Stimulated activated CD8-positive, alpha-beta memory T cell treated with anti-CD3 and anti-CD28 coated beads, Interleukin-2, amount 100 ng/mL, for 48 hours (primary cell): Measurements from ENCODE around the gene NCAPD2.

Experiments used
- DNase-seq, 2 donors: peaks; one replicate each; pipeline ENCODE4 v3.0.0-alpha.2; 2020; ENCODE audit warnings: low read depth in 2 of 2

The NCAPD2 gene

GRCh38 chr12:6493497-6494257, at the start of gene NCAPD2:
NCAPD2 (plus strand) TSS chr12:6494102; CDS start chr12:6495099, 997 bp downstream.
- peak; percentile 88 to 93 for DNase-seq

DNA sequence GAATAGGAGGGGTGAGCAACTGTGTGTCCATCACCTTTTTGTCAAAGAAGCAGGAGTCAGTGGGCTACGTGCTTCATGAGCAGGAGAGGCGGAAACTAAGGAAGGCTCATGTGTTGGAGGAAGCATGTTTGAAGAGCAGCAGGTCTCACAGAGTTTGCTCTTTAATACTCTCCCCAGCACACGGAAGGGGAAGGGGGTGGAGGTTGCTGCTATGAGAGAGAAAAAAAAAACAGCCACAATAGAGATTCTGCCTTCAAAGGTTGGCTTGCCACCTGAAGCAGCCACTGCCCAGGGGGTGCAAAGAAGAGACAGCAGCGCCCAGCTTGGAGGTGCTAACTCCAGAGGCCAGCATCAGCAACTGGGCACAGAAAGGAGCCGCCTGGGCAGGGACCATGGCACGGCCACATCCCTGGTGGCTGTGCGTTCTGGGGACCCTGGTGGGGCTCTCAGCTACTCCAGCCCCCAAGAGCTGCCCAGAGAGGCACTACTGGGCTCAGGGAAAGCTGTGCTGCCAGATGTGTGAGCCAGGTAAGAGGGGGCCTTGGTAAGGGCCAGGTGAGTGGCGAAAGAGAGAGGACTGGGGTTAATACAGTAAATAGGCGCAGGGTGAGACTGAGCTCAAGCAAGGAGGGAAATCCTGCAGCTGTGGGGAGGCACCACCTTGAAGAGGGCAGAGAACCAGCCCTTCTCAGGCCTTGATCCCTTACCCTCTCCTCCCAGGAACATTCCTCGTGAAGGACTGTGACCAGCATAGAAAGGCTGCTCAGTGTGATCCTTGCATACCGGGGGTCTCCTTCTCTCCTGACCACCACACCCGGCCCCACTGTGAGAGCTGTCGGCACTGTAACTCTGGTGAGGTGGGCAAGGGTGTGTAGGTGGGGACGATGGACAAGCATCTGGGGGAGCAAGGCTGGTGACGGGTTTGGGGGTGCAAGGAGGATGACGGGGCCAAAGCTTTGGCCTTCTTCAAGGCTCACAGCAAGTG, 48.9 kb upstream of the NCAPD2 start, which contains the start of gene CD27:
TSS of gene CD27 (plus strand) at position 252 of the 985 bp plus-strand sequence. CDS start at position 393, 141 bp downstream.
- DNase-seq = no peak

DNA sequence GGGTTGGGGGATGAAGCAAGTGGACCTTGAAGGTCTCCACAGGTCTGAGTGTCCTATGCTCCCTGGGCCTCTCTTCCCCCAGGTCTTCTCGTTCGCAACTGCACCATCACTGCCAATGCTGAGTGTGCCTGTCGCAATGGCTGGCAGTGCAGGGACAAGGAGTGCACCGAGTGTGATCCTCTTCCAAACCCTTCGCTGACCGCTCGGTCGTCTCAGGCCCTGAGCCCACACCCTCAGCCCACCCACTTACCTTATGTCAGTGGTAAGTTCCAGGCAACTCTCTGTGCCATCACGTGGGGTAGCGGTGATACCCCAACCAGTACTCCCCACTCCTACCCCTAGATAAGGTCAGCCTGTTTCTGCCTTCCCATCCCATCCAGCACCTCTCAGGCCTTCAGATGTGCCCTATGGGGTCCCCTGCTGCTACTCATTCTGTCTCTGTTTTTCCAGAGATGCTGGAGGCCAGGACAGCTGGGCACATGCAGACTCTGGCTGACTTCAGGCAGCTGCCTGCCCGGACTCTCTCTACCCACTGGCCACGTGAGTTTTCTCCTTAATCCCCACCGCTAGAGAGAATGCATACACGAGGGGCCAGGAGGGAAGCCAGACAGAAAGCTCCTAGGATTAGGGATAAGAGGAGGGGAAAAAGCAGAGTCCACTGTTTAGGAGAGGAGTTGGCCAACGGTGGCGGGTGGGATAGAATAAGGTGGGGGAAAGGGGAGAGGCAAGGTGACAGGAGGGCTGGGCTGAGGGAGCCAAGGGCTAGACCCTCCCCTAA, 43.6 kb upstream of the NCAPD2 start:
- no peak for DNase-seq

DNA sequence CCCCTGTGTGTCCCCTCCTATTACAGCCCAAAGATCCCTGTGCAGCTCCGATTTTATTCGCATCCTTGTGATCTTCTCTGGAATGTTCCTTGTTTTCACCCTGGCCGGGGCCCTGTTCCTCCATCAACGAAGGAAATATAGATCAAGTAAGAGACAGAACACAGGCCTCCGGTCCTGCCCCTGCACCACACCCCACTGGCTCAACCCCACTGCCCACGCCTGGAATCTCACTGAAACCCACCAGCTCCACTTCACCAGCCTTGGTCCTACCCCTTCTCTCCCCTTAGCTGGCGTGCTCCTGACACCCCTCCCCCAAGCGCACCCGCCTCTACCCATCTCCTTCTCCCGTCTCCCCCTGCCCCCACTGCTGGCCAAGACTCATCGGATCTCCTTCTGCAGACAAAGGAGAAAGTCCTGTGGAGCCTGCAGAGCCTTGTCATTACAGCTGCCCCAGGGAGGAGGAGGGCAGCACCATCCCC, 43.0 kb upstream of the NCAPD2 start:
- DNase-seq = no peak

- peak; percentile 59 to 67 for DNase-seq
These were observed 42.3 kb upstream of the NCAPD2 start, which contains the start of gene TAPBPL for GRCh38 chr12:6451348-6452244. TAPBPL (plus strand) TSS chr12:6452042; CDS start chr12:6452249, 207 bp downstream.

DNA sequence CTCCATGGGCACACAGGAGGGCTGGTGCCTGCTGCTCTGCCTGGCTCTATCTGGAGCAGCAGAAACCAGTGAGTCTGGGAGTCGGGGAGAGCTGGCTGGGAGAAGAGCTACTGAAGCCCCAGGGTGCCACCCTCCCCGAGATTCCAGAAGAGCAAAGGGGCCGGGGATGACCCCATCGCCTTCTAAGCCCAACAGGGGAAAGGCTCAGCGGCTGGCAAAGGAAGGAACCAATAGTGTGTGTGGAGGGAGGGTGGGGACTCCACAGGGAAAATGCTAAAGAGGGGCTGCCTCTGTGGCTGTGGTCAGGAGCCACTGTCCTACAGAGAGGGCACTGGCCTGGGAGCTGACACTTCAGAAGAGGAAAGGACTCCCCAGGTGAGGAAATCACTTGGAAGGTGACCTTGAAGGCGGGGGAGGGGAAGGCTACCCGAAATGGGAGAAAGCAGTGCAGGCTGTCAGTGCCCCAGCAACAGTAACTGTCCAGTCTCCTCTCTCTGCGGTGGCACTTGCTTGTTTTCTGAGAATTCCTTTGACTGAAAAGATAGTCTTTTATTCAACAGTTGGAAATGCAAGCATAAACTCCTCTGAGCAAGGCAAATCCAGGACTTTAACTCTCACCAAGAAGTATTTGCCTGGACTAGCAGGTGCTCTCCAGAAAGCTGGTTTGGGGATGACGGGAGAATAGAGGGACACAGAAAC, 41.5 kb upstream of the NCAPD2 start:
- DNase-seq = no peak

- DNase-seq = no peak
These were observed 40.8 kb upstream of the NCAPD2 start for GRCh38 chr12:6452944-6453630.

- no peak for DNase-seq
These were observed 36.5 kb upstream of the NCAPD2 start for GRCh38 chr12:6457220-6457945.

GRCh38 chr12:6458281-6459003, 35.5 kb upstream of the NCAPD2 start:
- no peak for DNase-seq

- DNase-seq = no peak
These were observed 34.9 kb upstream of the NCAPD2 start for GRCh38 chr12:6459004-6459337.

- DNase-seq = no peak
These were observed 33.0 kb upstream of the NCAPD2 start for GRCh38 chr12:6460751-6461371.

GRCh38 chr12:6461401-6462233, 32.3 kb upstream of the NCAPD2 start:
- peak; percentile 72 to 76 for DNase-seq

DNA sequence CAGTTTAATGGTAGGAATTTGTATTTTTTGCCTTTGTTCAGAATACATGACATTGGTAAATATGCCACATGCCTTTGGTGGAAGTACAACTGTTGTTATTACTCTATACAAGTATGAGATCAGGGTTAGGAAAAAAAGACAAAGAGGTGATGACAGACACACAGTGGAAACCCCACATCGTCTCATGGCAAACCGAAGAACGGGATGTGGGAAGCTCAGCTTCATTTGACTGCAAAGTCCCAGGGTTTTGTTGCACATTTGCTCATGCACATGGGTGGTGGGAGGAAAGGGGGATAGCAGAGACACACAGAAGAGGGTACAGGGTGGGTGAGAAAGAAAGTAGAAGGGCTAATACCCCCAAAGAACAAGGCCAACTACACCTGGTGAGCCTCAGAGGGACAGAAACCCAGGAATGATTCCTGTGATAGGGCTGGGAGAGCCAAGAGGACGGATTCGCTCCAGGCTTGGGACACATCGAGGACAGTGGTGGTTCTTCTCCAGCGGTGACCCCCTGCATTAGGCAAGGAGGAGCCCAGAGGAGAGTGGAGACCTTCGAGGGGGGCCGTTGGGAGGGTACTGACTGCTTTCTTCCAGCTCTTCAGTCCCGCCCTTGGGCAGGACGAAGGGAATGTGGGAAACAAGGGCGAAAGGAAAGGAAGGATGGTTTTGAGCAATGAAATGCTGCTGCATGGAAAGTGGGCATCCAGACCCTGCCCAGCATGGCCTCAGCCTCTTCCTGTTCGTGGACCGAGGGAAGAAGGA, 31.5 kb upstream of the NCAPD2 start:
- no peak for DNase-seq

DNA sequence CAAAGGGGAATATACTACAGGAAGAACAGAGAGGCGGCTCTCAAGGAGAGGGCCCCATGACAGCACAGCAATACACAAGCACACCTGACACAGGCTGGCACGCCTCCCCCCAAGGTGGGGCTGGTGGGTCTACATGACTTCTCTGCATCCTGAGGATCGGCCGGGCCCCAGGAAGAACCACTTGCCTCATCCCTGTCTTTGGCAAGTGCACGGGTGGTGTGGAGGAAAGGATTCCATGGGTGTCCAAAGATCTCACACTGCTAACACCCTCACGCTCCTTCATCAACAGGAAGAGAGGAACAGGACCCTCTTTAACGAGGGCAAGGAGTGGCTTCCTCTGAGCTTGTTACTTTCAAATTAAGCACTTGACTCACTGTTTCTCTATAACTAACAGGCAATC, 30.7 kb upstream of the NCAPD2 start:
- no peak for DNase-seq

DNA sequence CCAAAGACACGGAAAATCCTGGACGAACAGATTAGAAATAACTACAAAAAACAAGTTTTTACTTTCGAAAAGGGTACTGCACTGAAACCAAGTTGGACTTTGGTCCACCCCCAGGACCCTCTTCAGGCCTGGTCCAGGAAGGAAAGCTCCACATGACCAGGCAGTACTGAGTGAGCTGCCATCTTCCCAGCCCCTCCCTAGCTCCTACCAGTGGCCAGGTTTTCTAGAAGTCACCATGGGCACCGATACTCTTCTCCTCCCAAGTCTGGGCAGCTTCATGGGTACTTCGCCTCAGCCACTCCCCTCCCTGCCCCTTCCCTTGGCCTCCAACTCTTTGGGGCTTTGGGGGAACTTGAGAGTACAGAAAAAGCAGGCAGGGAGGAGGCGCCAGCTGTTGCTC, 30.0 kb upstream of the NCAPD2 start:
- no peak for DNase-seq

GRCh38 chr12:6464531-6464930, 29.4 kb upstream of the NCAPD2 start:
- DNase-seq = no peak
